Right ventricle myocardium superior (tissue), 1 donor: ENCODE results near the gene HBE1. TPM values are rescaled to one million over a fixed set of nuclear protein-coding genes. Genes with fewer than 3 reads are reported as not detected.

Experiments
- ATAC-seq: fragments of 200-7000 bp; cut with Tn5 transposase; one replicate; pipeline ENCODE4 v1.9.1; 2020; ENCODE audit warnings: mild to moderate bottlenecking; ENCODE audit not compliant: poor library complexity
- DNase-seq: peaks from one replicate; pipeline ENCODE4 v3.0.0-alpha.2; 2020
- intact Hi-C: fragments of 100-400 bp; cut with DNase I; formaldehyde crosslinking; loops from one replicate; pipeline ENCODE4 v1.11.2; 2022
- total RNA-seq: library from RNA; stranded (reverse); fragmentation: NEBNext Ultra II Directional; extraction: Animal tissue kit (Norgen Biotek cat#: 25700); gene quantifications from one replicate; pipeline ENCODE4 v1.2.1, GENCODE V29; 2021
- donor health status: DM: no; HTN: yes; CAD: no; lungs with severe emphysema.

The HBE1 gene
- total RNA-seq, 1 donor from 2014 or later: not detected

GRCh38 chr11:5225480-5225871 is 44.3 kb downstream of the HBE1 start:
- no peak for ATAC-seq
- intact Hi-C loops: no loop called here
- DNase-seq: no peak

DNA sequence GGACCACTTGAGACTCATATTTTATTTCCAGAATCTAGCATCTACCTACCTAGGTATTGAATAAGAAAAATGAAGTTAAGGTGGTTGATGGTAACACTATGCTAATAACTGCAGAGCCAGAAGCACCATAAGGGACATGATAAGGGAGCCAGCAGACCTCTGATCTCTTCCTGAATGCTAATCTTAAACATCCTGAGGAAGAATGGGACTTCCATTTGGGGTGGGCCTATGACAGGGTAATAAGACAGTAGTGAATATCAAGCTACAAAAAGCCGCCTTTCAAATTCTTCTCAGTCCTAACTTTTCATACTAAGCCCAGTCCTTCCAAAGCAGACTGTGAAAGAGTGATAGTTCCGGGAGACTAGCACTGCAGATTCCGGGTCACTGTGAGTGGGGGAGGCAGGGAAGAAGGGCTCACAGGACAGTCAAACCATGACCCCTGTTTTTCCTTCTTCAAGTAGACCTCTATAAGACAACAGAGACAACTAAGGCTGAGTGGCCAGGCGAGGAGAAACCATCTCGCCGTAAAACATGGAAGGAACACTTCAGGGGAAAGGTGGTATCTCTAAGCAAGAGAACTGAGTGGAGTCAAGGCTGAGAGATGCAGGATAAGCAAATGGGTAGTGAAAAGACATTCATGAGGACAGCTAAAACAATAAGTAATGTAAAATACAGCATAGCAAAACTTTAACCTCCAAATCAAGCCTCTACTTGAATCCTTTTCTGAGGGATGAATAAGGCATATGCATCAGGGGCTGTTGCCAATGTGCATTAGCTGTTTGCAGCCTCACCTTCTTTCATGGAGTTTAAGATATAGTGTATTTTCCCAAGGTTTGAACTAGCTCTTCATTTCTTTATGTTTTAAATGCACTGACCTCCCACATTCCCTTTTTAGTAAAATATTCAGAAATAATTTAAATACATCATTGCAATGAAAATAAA is 44.9 kb downstream of the HBE1 start:
- intact Hi-C loops: no loop called here
- DNase-seq (no peak), ATAC-seq (no peak)

DNA sequence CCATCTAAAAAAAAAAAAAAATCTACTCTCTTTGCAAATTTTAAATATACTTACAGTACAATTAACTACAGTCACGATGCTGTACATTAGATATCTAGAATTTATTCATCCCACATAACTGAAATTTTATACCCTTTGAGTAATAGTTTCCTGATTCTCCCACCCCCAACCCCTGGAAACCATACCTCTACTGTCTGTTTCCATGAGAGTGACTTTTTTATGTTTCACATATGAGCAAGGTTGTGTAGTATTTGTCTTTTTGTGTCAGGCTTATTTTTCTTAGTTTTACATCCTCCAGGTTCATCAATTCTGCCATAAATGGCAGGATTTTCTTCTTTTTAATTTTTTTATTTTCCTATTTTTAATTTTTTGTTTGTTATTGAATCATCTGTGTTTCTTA is 46.1 kb downstream of the HBE1 start:
- no peak for DNase-seq
- intact Hi-C loops: no loop called here

GRCh38 chr11:5223146-5223545 is 46.6 kb downstream of the HBE1 start:
- intact Hi-C loops: no loop called here
- DNase-seq (no peak), ATAC-seq (no peak)

More for the DNA sequence above, 46.1 kb downstream of the HBE1 start:
- no peak for ATAC-seq

Other genes with a start within 250 kb of the HBE1 start
- not detected for gene OR52J3, start 223.4 kb downstream of the HBE1 start, total RNA-seq
- not detected for gene OR52E2, start 210.3 kb downstream of the HBE1 start, total RNA-seq
- not detected for gene OR52E1, start 200.4 kb downstream of the HBE1 start, total RNA-seq
- gene OR52A5, start 131.6 kb downstream of the HBE1 start, total RNA-seq: not detected
- not detected for gene OR52A1, start 115.2 kb downstream of the HBE1 start, total RNA-seq
- not detected for gene OR51V1, start 69.3 kb downstream of the HBE1 start, total RNA-seq
- 121 TPM for gene HBB, start 42.9 kb downstream of the HBE1 start, total RNA-seq
- gene HBD, start 35.5 kb downstream of the HBE1 start, total RNA-seq: not detected
- gene HBG1, start 20.1 kb downstream of the HBE1 start, total RNA-seq: not detected
- gene HBG2, start 15.2 kb downstream of the HBE1 start, total RNA-seq: not detected
- gene OR51B4, start 32.0 kb upstream of the HBE1 start, total RNA-seq: not detected
- not detected for gene OR51B2, start 54.4 kb upstream of the HBE1 start, total RNA-seq
- gene OR51B5, start 73.6 kb upstream of the HBE1 start, total RNA-seq: not detected
- gene OR51B6, start 81.6 kb upstream of the HBE1 start, total RNA-seq: not detected
- not detected for gene OR51M1, start 113.9 kb upstream of the HBE1 start, total RNA-seq
- not detected for gene OR51Q1, start 152.2 kb upstream of the HBE1 start, total RNA-seq
- gene OR51I1, start 171.6 kb upstream of the HBE1 start, total RNA-seq: not detected
- not detected for gene OR51I2, start 179.4 kb upstream of the HBE1 start, total RNA-seq
- not detected for gene OR52D1, start 218.7 kb upstream of the HBE1 start, total RNA-seq
- not detected for gene UBQLN3, start 240.0 kb upstream of the HBE1 start, total RNA-seq
- not detected for gene UBQLNL, start 246.8 kb upstream of the HBE1 start, total RNA-seq